Testis (tissue), 2 donors: ENCODE results near the gene NPEPL1.

Experiments used
- CTCF ChIP-seq, 3 experiments: fragments of 450-650 bp in 2 of 3; fragments of 200-600 bp in 1 of 3; sonication (generic) in 1 of 3; IDR thresholded peaks; one replicate each; pipeline ENCODE4 v1.5.1; 2016 to 2019; ENCODE audit warnings: antibody characterized with exemption in 3 of 3, mild to moderate bottlenecking in 2 of 3, moderate library complexity in 1 of 3
- POLR2A ChIP-seq: fragments of 450-650 bp; IDR thresholded peaks from one replicate; pipeline ENCODE4 v1.6.1; 2017; ENCODE audit warnings: antibody characterized with exemption, mild to moderate bottlenecking, moderate library complexity

GRCh38 chr20:58712151-58712791 lies 19.7 kb downstream of the NPEPL1 start:
- TF ChIP-seq POLR2A = no peak
- TF ChIP-seq CTCF (IDR thresholded peaks at IDR 0.05) = no peak
